ENCODE results near the gene C3orf52. TPM values are rescaled to one million over a fixed set of nuclear protein-coding genes. Genes with fewer than 3 reads are reported as not detected.

Gene C3orf52
- total RNA-seq: 7.2 and 8.8 TPM in 2 replicates

GRCh38 chr3:112086076-112086854 lies at the start of gene C3orf52:
Gene C3orf52, plus strand, starts transcription at chr3:112086389. Its CDS starts 19 bp downstream, at chr3:112086408.

GRCh38 chr3:112132975-112133448 lies 46.8 kb downstream of the C3orf52 start, which contains the start of gene GCSAM:
Gene GCSAM, minus strand, starts transcription at chr3:112133248. Its CDS starts 128 bp downstream, at chr3:112133120.

Other genes starting within 250 kb of the C3orf52 start
- 38.4 and 59.0 TPM in 2 replicates for gene PHLDB2, start 227.1 kb upstream of the C3orf52 start, total RNA-seq
- 14.4 and 23.3 TPM in 2 replicates for gene ABHD10, start 107.4 kb upstream of the C3orf52 start, total RNA-seq
- 6.4 and 8.1 TPM in 2 replicates for gene TAGLN3, start 87.5 kb upstream of the C3orf52 start, total RNA-seq
- 0.14 TPM in 1 of 2 replicates, not detected in the other for gene TMPRSS7, start 51.7 kb upstream of the C3orf52 start, total RNA-seq
- gene GCSAM, start 46.9 kb downstream of the C3orf52 start, total RNA-seq: 1.1 and 2.4 TPM in 2 replicates
- not detected in 2 replicates for gene SLC9C1, start 207.8 kb downstream of the C3orf52 start, total RNA-seq
- gene CD200, start 246.8 kb downstream of the C3orf52 start, total RNA-seq: not detected in 2 replicates

All from airway epithelial cell (primary cell).